Measurements from ENCODE around the gene ITLN2.
"Not testable (repeated sequence)": the region's sequence is repeated elsewhere in the genome, so short reads cannot be mapped to it uniquely, and the experiment has no call there.

The ITLN2 gene

GRCh38 chr1:160961419-160961818 is 6.8 kb upstream of the ITLN2 start:
- DNase-seq (ENCODE audit: low read depth) = no peak
- no peak overlapping the region for H3K4me3 ChIP-seq (ENCODE audit: low read depth, low read length)

- H3K4me3 ChIP-seq (ENCODE audit: low read depth, low read length) = no peak overlapping the region
- no peak for DNase-seq (ENCODE audit: low read depth)
These were observed 2.4 kb upstream of the ITLN2 start for GRCh38 chr1:160956966-160957365.

- no peak for DNase-seq (ENCODE audit: low read depth)
These were observed 1.6 kb downstream of the ITLN2 start for GRCh38 chr1:160953030-160953429.

DNA sequence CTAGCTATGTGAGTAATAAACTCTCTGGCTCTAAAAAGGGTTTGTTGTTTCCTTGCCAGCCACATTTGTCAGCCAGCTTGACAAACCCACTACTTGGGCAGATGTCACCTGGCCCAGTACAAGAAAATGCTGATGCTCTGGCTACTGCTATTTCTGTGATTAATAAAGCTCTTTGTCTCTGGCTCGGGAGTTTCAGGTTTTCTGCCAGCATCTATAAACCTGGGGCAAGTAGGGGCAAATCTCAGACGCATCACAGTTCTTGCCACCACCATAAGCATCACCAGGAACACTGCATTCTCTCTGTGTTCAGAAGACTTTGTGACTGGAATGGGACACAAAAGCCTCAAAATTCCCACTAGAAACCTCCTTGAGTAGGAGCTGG is 2.5 kb downstream of the ITLN2 start:
- H3K4me3 ChIP-seq (ENCODE audit: low read depth, low read length) = no peak overlapping the region

More at GRCh38 chr1:160953030-160953429, 1.6 kb downstream of the ITLN2 start:
- no peak overlapping the region for H3K4me3 ChIP-seq (ENCODE audit: low read depth, low read length)

DNA sequence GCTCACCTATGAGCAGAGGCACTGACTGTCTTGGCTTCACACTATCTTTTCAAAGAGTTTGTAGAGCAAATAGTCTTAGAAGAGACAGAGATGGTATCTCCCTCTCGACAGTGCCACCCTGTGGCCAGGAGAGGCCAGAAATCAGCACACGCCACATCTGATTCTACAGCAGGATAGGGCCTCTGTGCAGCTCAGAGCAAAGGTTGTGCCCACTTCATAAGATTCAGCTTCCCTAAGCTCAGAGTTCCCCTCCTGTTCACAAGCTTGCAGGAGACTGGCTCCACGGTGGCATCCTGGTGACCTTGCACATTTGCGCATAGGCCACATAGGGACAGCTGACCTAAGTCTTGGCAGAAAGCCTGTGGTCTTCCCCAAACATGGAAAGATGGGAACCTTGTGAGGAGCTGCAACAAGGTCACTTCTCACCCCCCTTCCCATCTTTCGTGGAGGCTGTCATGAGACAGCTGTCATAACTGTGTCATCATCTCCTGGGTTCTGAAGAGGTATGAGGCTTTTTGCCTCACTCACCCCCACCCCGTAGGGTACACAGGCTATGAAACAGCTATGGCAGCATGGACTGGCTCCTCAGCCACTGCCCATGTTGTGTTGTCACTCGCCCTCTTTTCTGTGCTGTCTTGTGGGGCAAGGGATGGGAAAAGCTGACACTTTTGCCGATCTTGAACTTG is 3.0 kb downstream of the ITLN2 start:
- H3K4me3 ChIP-seq (ENCODE audit: low read depth, low read length) = no peak overlapping the region
- peak; percentile 3 for DNase-seq (ENCODE audit: low read depth)

More for the DNA sequence above, 2.5 kb downstream of the ITLN2 start:
- DNase-seq (ENCODE audit: low read depth) = no peak

DNA sequence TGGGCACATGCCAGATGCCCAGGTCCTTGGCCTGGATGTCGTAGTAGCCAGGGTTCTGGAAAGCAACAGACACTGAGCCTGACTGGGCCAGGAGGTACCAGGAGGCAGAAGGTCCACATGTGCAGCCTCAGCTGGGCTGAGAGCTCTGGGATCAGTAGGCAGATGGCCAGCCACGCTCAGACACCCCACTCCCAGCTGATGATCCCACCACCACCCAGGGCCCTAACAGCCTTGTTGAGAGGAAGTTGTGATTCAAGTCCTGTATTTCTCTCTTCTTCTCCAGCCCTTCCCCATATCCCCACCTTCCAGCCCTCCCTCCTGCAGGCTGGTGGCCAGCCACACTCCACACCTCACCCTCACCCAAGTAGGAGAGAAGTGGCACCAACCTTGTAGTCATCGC is 4.0 kb downstream of the ITLN2 start:
- no peak for DNase-seq (ENCODE audit: low read depth)
- H3K4me3 ChIP-seq (ENCODE audit: low read depth, low read length) = no peak overlapping the region

- no peak for DNase-seq (ENCODE audit: low read depth)
- no peak overlapping the region for H3K4me3 ChIP-seq (ENCODE audit: low read depth, low read length)
These were observed 4.7 kb downstream of the ITLN2 start for GRCh38 chr1:160949881-160950280.

GRCh38 chr1:160949216-160949880 is 5.3 kb downstream of the ITLN2 start:
- DNase-seq (ENCODE audit: low read depth); H3K4me3 ChIP-seq (ENCODE audit: low read depth, low read length): not testable (repeated sequence)

GRCh38 chr1:160947174-160947759 is 7.3 kb downstream of the ITLN2 start:
- H3K4me3 ChIP-seq (ENCODE audit: low read depth, low read length); DNase-seq (ENCODE audit: low read depth): not testable (repeated sequence)

- DNase-seq (ENCODE audit: low read depth); H3K4me3 ChIP-seq (ENCODE audit: low read depth, low read length): not testable (repeated sequence)
These were observed 8.7 kb downstream of the ITLN2 start for GRCh38 chr1:160945881-160946280.

DNA sequence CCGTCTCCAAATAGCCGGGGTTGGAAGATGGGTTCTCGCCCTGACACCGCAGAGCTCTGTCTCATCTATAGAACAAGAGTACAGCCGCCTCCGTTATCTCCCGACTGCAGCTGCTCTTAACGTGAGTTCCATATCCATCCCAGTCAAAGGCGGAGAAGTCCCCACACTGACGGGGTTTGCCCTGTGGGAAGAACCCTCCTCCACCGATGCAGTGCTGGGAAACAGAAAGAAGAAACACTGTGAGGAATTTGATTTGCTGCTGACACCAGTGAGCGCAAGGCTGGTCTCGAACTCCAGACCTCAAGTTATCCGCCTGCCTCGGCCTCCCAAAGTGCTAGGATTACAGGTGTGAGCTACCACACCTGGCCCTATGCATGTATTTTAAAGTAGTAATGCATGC is 9.5 kb downstream of the ITLN2 start:
- DNase-seq (ENCODE audit: low read depth) = no peak
- no peak overlapping the region for H3K4me3 ChIP-seq (ENCODE audit: low read depth, low read length)

DNA sequence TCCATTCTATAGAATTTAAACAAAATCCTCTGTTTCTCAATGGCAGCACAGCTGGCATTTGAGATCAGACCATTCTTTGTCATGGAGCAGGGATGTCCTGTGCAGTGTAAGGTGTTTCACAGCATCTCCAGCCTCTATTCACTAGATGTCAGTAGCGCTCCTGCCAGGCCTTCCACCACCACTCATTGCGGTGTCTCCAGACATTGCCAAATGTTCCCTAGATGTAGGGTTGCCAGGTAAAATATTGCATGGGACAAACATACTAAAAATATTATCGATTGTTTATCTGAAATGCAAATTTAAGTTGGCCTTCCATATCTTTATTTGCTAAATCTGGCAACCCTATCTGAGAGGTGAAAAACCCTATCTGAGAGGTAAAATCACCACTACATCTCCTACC is 11.7 kb downstream of the ITLN2 start:
- no peak overlapping the region for H3K4me3 ChIP-seq (ENCODE audit: low read depth, low read length)
- DNase-seq (ENCODE audit: low read depth) = no peak

DNA sequence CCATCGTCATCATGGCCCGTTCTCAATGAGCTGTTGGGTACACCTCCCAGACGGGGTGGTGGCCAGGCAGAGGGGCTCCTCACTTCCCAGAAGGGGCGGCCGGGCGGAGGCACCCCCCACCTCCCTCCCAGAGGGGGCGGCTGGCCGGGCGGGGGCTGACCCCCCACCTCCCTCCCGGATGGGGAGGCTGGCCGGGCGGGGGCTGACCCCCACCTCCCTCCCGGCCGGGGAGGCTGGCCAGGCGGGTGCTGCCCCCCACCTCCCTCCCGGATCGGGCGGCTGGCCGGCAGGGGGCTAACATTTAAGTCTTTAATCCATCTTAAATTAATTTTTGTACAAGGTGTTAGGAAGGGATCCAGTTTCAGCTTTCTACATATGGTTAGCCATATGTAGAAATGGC is 17.9 kb downstream of the ITLN2 start:
- not testable (repeated sequence) for H3K4me3 ChIP-seq (ENCODE audit: low read depth, low read length); DNase-seq (ENCODE audit: low read depth)

DNA sequence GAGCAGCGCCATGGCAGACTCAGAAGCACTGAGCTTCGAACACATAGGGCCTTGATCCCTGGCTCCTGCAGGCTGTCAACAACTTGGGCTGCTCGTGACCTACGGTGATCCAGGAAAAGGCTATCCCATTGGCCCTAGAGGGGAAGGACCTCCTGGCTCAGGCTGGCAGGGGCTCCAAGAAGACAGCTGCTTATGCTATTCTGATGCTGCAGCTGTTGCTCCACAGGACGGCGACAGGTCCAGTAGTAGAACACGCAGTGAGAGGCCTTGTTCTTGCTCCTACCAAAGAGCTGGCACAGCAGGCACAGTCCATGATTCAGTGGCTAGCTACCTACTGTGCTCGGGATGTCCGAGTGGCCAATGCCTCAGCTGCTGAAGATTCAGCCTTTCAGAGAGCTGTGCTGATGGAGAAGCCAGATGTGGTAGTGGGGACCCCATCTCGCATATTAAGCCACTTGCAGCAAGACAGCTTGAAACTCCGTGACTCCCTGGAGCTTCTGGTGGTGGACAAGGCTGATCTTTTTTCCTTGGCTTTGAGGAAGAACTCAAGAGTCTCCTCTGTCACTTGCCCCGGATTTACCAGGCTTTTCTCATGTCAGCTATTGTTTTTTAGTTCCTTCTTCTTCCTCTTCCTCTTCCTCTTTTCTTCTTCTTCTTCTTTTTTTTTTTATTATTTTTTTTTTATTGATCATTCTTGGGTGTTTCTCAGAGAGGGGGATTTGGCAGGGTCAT is 18.9 kb downstream of the ITLN2 start:
- no peak overlapping the region for H3K4me3 ChIP-seq (ENCODE audit: low read depth, low read length)
- DNase-seq (ENCODE audit: low read depth) = no peak

DNA sequence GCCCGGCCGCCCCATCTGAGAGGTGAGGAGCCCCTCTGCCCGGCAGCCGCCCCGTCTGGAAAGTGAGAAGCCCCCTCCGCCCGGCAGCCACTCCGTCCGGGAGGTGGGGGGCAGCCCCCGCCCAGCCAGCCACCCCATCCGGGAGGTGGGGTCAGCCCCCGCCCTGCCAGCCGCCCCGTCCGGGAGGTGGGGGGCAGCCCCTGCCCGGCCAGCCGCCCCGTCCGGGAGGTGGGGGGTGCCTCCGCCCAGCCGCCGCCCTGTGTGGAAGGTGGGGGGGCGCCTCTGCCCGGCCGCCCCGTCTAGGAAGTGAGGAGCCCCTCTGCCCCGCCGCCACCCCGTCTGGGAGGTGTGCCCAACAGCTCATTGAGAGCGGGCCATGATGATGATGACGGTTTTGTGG is 21.3 kb downstream of the ITLN2 start:
- not testable (repeated sequence) for DNase-seq (ENCODE audit: low read depth); H3K4me3 ChIP-seq (ENCODE audit: low read depth, low read length)

- no peak overlapping the region for H3K4me3 ChIP-seq (ENCODE audit: low read depth, low read length)
- no peak for DNase-seq (ENCODE audit: low read depth)
These were observed 28.9 kb downstream of the ITLN2 start for GRCh38 chr1:160925652-160926244.

GRCh38 chr1:160924791-160925651 is 29.6 kb downstream of the ITLN2 start:
- no peak for DNase-seq (ENCODE audit: low read depth)
- no peak overlapping the region for H3K4me3 ChIP-seq (ENCODE audit: low read depth, low read length)

GRCh38 chr1:160916666-160917065 is 37.9 kb downstream of the ITLN2 start:
- no peak for DNase-seq (ENCODE audit: low read depth)
- no peak overlapping the region for H3K4me3 ChIP-seq (ENCODE audit: low read depth, low read length)

GRCh38 chr1:160913229-160913628 is 41.4 kb downstream of the ITLN2 start:
- H3K4me3 ChIP-seq (ENCODE audit: low read depth, low read length); DNase-seq (ENCODE audit: low read depth): not testable (repeated sequence)

All from skeletal muscle cell (primary cell).